Activated CD8-positive, alpha-beta T cell treated with anti-CD3 and anti-CD28 coated beads, Interleukin-2, amount 10 ng/mL, durations not matched to agents 7 days and 5 days (primary cell): ENCODE measurements around the gene PRPF4. TPM values are rescaled to one million over a fixed set of nuclear protein-coding genes. Genes with fewer than 3 reads are reported as not detected.
"Not testable (repeated sequence)": the region's sequence is repeated elsewhere in the genome, so short reads cannot be mapped to it uniquely, and the experiment has no call there.

Experiments used
- ATAC-seq: fragments of 150-1000 bp; cut with Tn5 transposase; one replicate; pipeline ENCODE4 v1.10.0; 2021; ENCODE audit warnings: moderate library complexity
- CTCF ChIA-PET: fragments of 350-600 bp; sonication (Branson Sonifier 250); formaldehyde crosslinking; loops from one replicate; lab custom pipeline; 2021; ENCODE audit warnings: antibody characterized with exemption; lab: Charles Lee
- POLR2A ChIA-PET: fragments of 350-600 bp; sonication (Branson Sonifier 250); formaldehyde crosslinking; loops from one replicate; lab custom pipeline; 2021; ENCODE audit warnings: antibody characterized with exemption; lab: Charles Lee
- DNase-seq: peaks from one replicate; pipeline ENCODE4 v3.0.0-alpha.2; 2020
- H3K27ac Mint-ChIP-seq: one replicate; pipeline ENCODE4 v1.8.0; 2021; ENCODE audit warnings: mild to moderate bottlenecking, mixed read lengths
- H3K27me3 Mint-ChIP-seq: one replicate; pipeline ENCODE4 v1.8.0; 2021; ENCODE audit warnings: low read depth, mixed read lengths
- H3K36me3 Mint-ChIP-seq: one replicate; pipeline ENCODE4 v1.8.0; 2021; ENCODE audit warnings: low read depth, mixed read lengths
- H3K4me1 Mint-ChIP-seq: one replicate; pipeline ENCODE4 v1.8.0; 2021; ENCODE audit warnings: low read depth, mixed read lengths
- H3K4me3 Mint-ChIP-seq: one replicate; pipeline ENCODE4 v1.8.0; 2021; ENCODE audit warnings: mild to moderate bottlenecking, mixed read lengths
- H3K9me3 Mint-ChIP-seq: one replicate; pipeline ENCODE4 v1.8.0; 2022; ENCODE audit warnings: mixed read lengths; ENCODE audit not compliant: insufficient read depth
- total RNA-seq, 2 experiments: library from RNA; stranded (reverse); gene quantifications; one replicate each; pipeline ENCODE4 v1.2.3, GENCODE V29; 2021

Gene PRPF4
- total RNA-seq, 2 experiments from 2014 or later: 33.3 to 37.3 TPM

GRCh38 chr9:113269355-113269754 lies 6.1 kb upstream of the PRPF4 start:
- ChIA-PET POLR2A (no interaction called here), CTCF (interaction anchor here (0.7 to 1.4 kb wide), 6 partner anchors 38 to 389 kb away, joined by 3 to 7 read pairs (median 3); partner anchors contain the start of gene ALAD)
- DNase-seq (no peak), ATAC-seq (no peak)
- Mint-ChIP-seq H3K4me1 (peaks cover 9% of the 10 kb centered on the region), H3K36me3 (peaks cover 37% of the 10 kb centered on the region), H3K27ac (no peak overlapping the region), H3K9me3 (no peaks in the 10 kb centered on the region), H3K4me3 (no peak overlapping the region), H3K27me3 (no peaks in the 10 kb centered on the region)

GRCh38 chr9:113269871-113270270 lies 5.6 kb upstream of the PRPF4 start:
- Mint-ChIP-seq H3K9me3 (no peaks in the 10 kb centered on the region), H3K36me3 (peaks cover 37% of the 10 kb centered on the region), H3K4me3 (no peak overlapping the region), H3K4me1 (peaks cover 10% of the 10 kb centered on the region), H3K27ac (no peak overlapping the region), H3K27me3 (no peaks in the 10 kb centered on the region)
- CTCF ChIA-PET: interaction anchor here (0.8 to 1.4 kb wide), 5 partner anchors 38 to 388 kb away, joined by 3 to 7 read pairs (median 3); partner anchors contain the start of gene ALAD
- no peak for ATAC-seq
- no peak for DNase-seq
- POLR2A ChIA-PET: no interaction called here

- peak; percentile 63 for DNase-seq
- ATAC-seq: peak; percentile 19
- H3K27ac Mint-ChIP-seq: no peak overlapping the region
- no peak overlapping the region for H3K4me3 Mint-ChIP-seq
- no peaks in the 10 kb centered on the region for H3K9me3 Mint-ChIP-seq
- CTCF ChIA-PET: interaction anchor here (0.7 to 5.7 kb wide), 47 partner anchors 9 to 408 kb away, joined by 3 to 105 read pairs (median 5); partner anchors contain the start of genes ALAD, C9orf43, FKBP15 and HDHD3
- H3K36me3 Mint-ChIP-seq: peaks cover 38% of the 10 kb centered on the region
- peaks cover 14% of the 10 kb centered on the region for H3K4me1 Mint-ChIP-seq
- no peaks in the 10 kb centered on the region for H3K27me3 Mint-ChIP-seq
- POLR2A ChIA-PET: interaction anchor here (0.7 to 2.7 kb wide), 11 partner anchors 16 to 139 kb away, joined by 3 to 25 read pairs (median 4); partner anchors contain the start of genes BSPRY, C9orf43, FKBP15 and HDHD3
Observed at GRCh38 chr9:113274474-113275156, 843 bp upstream of the PRPF4 start.

GRCh38 chr9:113278840-113279239 lies 3.4 kb downstream of the PRPF4 start:
- Mint-ChIP-seq H3K27me3 (no peaks in the 10 kb centered on the region), H3K9me3 (no peaks in the 10 kb centered on the region), H3K27ac (no peak overlapping the region), H3K4me1 (peaks cover 17% of the 10 kb centered on the region), H3K36me3 (peaks cover 49% of the 10 kb centered on the region), H3K4me3 (no peak overlapping the region)
- ChIA-PET CTCF (no interaction called here), POLR2A (no interaction called here)
- ATAC-seq (no peak), DNase-seq (no peak)

GRCh38 chr9:113281356-113281755 lies 5.9 kb downstream of the PRPF4 start:
- Mint-ChIP-seq H3K27me3 (no peaks in the 10 kb centered on the region), H3K4me3 (no peak overlapping the region), H3K27ac (no peak overlapping the region), H3K36me3 (peaks cover 63% of the 10 kb centered on the region), H3K9me3 (no peaks in the 10 kb centered on the region), H3K4me1 (peaks cover 12% of the 10 kb centered on the region)
- ChIA-PET CTCF (no interaction called here), POLR2A (no interaction called here)
- no peak for DNase-seq
- no peak for ATAC-seq

GRCh38 chr9:113289091-113289490 lies 13.6 kb downstream of the PRPF4 start:
- H3K27ac Mint-ChIP-seq: no peak overlapping the region
- no peaks in the 10 kb centered on the region for H3K4me1 Mint-ChIP-seq
- no peaks in the 10 kb centered on the region for H3K27me3 Mint-ChIP-seq
- CTCF ChIA-PET: no interaction called here
- POLR2A ChIA-PET: no interaction called here
- peaks cover 65% of the 10 kb centered on the region for H3K36me3 Mint-ChIP-seq
- ATAC-seq: no peak
- DNase-seq: no peak
- H3K9me3 Mint-ChIP-seq: no peaks in the 10 kb centered on the region
- no peak overlapping the region for H3K4me3 Mint-ChIP-seq

GRCh38 chr9:113290052-113290607 lies 14.7 kb downstream of the PRPF4 start:
- no peak overlapping the region for H3K27ac Mint-ChIP-seq
- ChIA-PET POLR2A (interaction anchor here (1.7 kb wide), 1 partner anchor 15 kb away, joined by 5 read pairs; the partner anchor contains the start of genes CDC26 and PRPF4), CTCF (interaction anchor here (1.1 kb wide), 1 partner anchor 15 kb away, joined by 3 read pairs; no protein-coding TSS in a partner anchor)

GRCh38 chr9:113293285-113293878 lies 17.9 kb downstream of the PRPF4 start:
- H3K4me3 Mint-ChIP-seq: no peak overlapping the region
- ATAC-seq (no peak), DNase-seq (no peak)
- no peaks in the 10 kb centered on the region for H3K4me1 Mint-ChIP-seq
- CTCF ChIA-PET: interaction anchor here (1.0 kb wide), 1 partner anchor 388 kb away, joined by 3 read pairs; no protein-coding TSS in a partner anchor
- H3K9me3 Mint-ChIP-seq: no peaks in the 10 kb centered on the region
- no peak overlapping the region for H3K27ac Mint-ChIP-seq
- POLR2A ChIA-PET: interaction anchor here (0.6 kb wide), 1 partner anchor 33 kb away, joined by 6 read pairs; no protein-coding TSS in a partner anchor
- H3K36me3 Mint-ChIP-seq: peaks cover 36% of the 10 kb centered on the region
- peaks cover 2% of the 10 kb centered on the region for H3K27me3 Mint-ChIP-seq

More at GRCh38 chr9:113290052-113290607, 14.7 kb downstream of the PRPF4 start:
- Mint-ChIP-seq H3K36me3 (peaks cover 56% of the 10 kb centered on the region), H3K4me1 (no peaks in the 10 kb centered on the region), H3K27me3 (no peaks in the 10 kb centered on the region), H3K9me3 (no peaks in the 10 kb centered on the region), H3K4me3 (no peak overlapping the region)
- no peak for ATAC-seq
- no peak for DNase-seq

- H3K9me3 Mint-ChIP-seq, H3K4me1 Mint-ChIP-seq, ATAC-seq, H3K4me3 Mint-ChIP-seq, DNase-seq, POLR2A ChIA-PET, H3K27ac Mint-ChIP-seq: not testable (repeated sequence)
- CTCF ChIA-PET: interaction anchor here (2.2 kb wide), 1 partner anchor 22 kb away, joined by 8 read pairs; no protein-coding TSS in a partner anchor
- Mint-ChIP-seq H3K27me3 (peaks cover 11% of the 10 kb centered on the region), H3K36me3 (peaks cover 16% of the 10 kb centered on the region)
Observed at GRCh38 chr9:113296247-113296646, 20.8 kb downstream of the PRPF4 start.

- Mint-ChIP-seq H3K27ac (no peak overlapping the region), H3K4me3 (no peak overlapping the region)
Observed at GRCh38 chr9:113296796-113297558, 21.5 kb downstream of the PRPF4 start.

GRCh38 chr9:113298311-113298710 lies 22.9 kb downstream of the PRPF4 start:
- ChIA-PET CTCF (interaction anchor here (2.2 kb wide), 1 partner anchor 24 kb away, joined by 8 read pairs; no protein-coding TSS in a partner anchor), POLR2A (interaction anchor here (0.5 to 0.6 kb wide), 2 partner anchors 70 to 1747 kb away, joined by 3 read pairs; no protein-coding TSS in a partner anchor)
- no peak for ATAC-seq
- DNase-seq: no peak
- H3K27ac Mint-ChIP-seq: no peak overlapping the region
- H3K4me3 Mint-ChIP-seq: no peak overlapping the region
- peaks cover 13% of the 10 kb centered on the region for H3K27me3 Mint-ChIP-seq
- H3K9me3 Mint-ChIP-seq: no peaks in the 10 kb centered on the region
- peaks cover 2% of the 10 kb centered on the region for H3K36me3 Mint-ChIP-seq
- H3K4me1 Mint-ChIP-seq: peaks cover 3% of the 10 kb centered on the region

More at GRCh38 chr9:113296796-113297558, 21.5 kb downstream of the PRPF4 start:
- Mint-ChIP-seq H3K36me3 (peaks cover 11% of the 10 kb centered on the region), H3K4me1 (peaks cover 3% of the 10 kb centered on the region), H3K27me3 (peaks cover 13% of the 10 kb centered on the region), H3K9me3 (no peaks in the 10 kb centered on the region)
- POLR2A ChIA-PET: no interaction called here
- DNase-seq: no peak
- no peak for ATAC-seq
- CTCF ChIA-PET: interaction anchor here (2.2 kb wide), 1 partner anchor 23 kb away, joined by 8 read pairs; no protein-coding TSS in a partner anchor
